Measurements from ENCODE around the gene C1orf232. TPM values are rescaled to one million over a fixed set of nuclear protein-coding genes. Genes with fewer than 3 reads are reported as not detected.

C1orf232 gene
- total RNA-seq, 1 experiment from 2014 or later, result not detected

DNA sequence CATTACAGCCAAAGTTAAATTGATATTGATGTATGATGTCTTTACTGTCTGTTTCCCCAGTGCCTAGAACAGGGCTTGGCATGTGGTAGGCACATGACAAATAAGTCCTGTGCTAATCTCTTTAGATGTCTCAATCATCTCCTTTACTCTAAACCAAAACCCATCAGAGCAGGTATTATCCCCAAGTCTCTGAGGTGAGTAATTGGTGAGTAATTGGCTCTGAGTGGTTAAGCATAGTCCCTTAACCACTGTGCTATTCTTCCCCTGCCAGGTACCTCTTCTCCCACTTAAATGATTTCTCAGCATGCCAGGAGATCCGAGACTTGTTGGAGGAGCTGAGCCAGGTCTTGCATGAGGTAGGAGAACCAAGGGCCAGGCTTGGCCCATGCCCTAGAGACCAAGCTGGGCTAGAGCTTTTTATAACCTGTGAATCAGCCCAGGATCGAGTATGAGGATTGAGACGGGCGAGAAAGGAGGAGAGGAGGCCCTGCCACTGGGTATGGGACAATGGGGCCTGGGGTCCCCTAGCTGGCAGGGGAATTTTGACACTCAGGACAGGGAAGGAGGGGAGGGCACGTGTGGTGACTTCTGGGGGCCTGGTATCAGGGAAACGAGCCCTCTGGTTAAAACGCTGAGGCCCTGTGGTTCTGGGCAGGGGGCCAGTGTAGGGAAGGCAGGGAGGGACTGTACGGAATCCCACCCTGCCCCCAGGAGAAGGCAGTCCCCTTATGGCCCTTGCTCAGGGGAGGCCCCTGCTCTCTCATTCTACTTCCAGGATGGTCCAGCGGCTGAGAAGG lies 13.0 kb upstream of the C1orf232 start:
- Mint-ChIP-seq H3K9me3 (no peaks in the 10 kb centered on the region), H3K4me1 (peaks cover 3 to 11% of the 10 kb centered on the region in 2 experiments; a peak in 3 of 4 replicates), H3K27me3 (ENCODE audit: low read depth) (no peaks in the 10 kb centered on the region), H3K36me3 (ENCODE audit: insufficient read depth in 1 of 3, low read depth in 3 of 3) (peaks cover 0 to 31% (median 20%) of the 10 kb centered on the region in 3 experiments; a peak in 4 of 7 replicates), H3K27ac (no peak overlapping the region), H3K4me3 (no peak overlapping the region)
- Histone ChIP-seq H3K27ac (ENCODE audit: insufficient read length, low read depth, low read length) (no peak overlapping the region), H2AFZ (ENCODE audit: low read length) (no peak overlapping the region), H2BK5ac (ENCODE audit: insufficient read length, low read length) (no peak overlapping the region), H3K18ac (ENCODE audit: insufficient read length, low read depth, low read length) (no peak overlapping the region), H3K23ac (ENCODE audit: insufficient read length, low read depth, low read length) (no peak overlapping the region), H4K8ac (replicated peaks; ENCODE audit: insufficient read length, low read depth, low read length) (no peak overlapping the region), H4K91ac (ENCODE audit: insufficient read length, low read depth, low read length) (no peak overlapping the region), H2BK120ac (ENCODE audit: low read depth, low read length, poor library complexity, severe bottlenecking) (no peak overlapping the region), H4K20me1 (ENCODE audit: control insufficient read depth, insufficient read depth, insufficient read length) (no peaks in the 10 kb centered on the region), H3K79me1 (ENCODE audit: insufficient read depth, low read depth, low read length, poor library complexity, severe bottlenecking) (no peaks in the 10 kb centered on the region), H3K4ac (ENCODE audit: low read depth, low read length) (no peak overlapping the region), H3T11ph (ENCODE audit: low read length) (no peak overlapping the region), H3K27me3 (ENCODE audit: insufficient read depth, low read length) (no peaks in the 10 kb centered on the region), H4K5ac (ENCODE audit: insufficient read length, low read depth, low read length) (no peak overlapping the region), H3K23me2 (ENCODE audit: insufficient read length, low read depth, low read length, poor library complexity, severe bottlenecking) (no peaks in the 10 kb centered on the region), H2BK15ac (ENCODE audit: low read depth, low read length) (no peak overlapping the region), H3K9ac (ENCODE audit: extremely low read depth, insufficient read length, low read length) (no peak overlapping the region), H3K14ac (ENCODE audit: insufficient read depth, low read length) (no peak overlapping the region), H2BK12ac (ENCODE audit: insufficient read length, low read depth, low read length) (no peak overlapping the region), H3K4me1 (ENCODE audit: insufficient read depth, low read length) (no peaks in the 10 kb centered on the region), H3K9me3 (ENCODE audit: control insufficient read depth, low read depth, low read length) (no peaks in the 10 kb centered on the region), H3K56ac (ENCODE audit: insufficient read length, low read depth, low read length) (no peak overlapping the region), H3K79me2 (ENCODE audit: insufficient read depth, low read length) (no peaks in the 10 kb centered on the region), H3K4me2 (ENCODE audit: insufficient read depth, insufficient read length, low read length) (no peak overlapping the region), H2AK5ac (ENCODE audit: insufficient read length, low read length) (no peak overlapping the region), H2BK20ac (ENCODE audit: low read depth, low read length, poor library complexity, severe bottlenecking) (no peak overlapping the region)
- DNase-seq, result no peak
- WGBS (ENCODE audit: extremely low coverage, insufficient read length, low lambda C conversion rate), result no CpG with 5 or more reads among the region's 9 CpGs
- TF ChIP-seq, protein P1, sequence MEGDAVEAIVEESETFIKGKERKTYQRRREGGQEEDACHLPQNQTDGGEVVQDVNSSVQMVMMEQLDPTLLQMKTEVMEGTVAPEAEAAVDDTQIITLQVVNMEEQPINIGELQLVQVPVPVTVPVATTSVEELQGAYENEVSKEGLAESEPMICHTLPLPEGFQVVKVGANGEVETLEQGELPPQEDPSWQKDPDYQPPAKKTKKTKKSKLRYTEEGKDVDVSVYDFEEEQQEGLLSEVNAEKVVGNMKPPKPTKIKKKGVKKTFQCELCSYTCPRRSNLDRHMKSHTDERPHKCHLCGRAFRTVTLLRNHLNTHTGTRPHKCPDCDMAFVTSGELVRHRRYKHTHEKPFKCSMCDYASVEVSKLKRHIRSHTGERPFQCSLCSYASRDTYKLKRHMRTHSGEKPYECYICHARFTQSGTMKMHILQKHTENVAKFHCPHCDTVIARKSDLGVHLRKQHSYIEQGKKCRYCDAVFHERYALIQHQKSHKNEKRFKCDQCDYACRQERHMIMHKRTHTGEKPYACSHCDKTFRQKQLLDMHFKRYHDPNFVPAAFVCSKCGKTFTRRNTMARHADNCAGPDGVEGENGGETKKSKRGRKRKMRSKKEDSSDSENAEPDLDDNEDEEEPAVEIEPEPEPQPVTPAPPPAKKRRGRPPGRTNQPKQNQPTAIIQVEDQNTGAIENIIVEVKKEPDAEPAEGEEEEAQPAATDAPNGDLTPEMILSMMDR (conservative IDR thresholded peaks at IDR 0.05), result no peak

Data from H9 (cell line).